ENCODE results near the gene DYNC1I1.

DYNC1I1 gene

GRCh38 chr7:95908499-95908898 lies 136.1 kb downstream of the DYNC1I1 start:
- no peak for TF ChIP-seq ZFX (IDR thresholded peaks at IDR 0.05)
- H3K27ac ChIP-seq = no peak overlapping the region

GRCh38 chr7:95910341-95910740 lies 138.0 kb downstream of the DYNC1I1 start:
- H3K27ac ChIP-seq = no peak overlapping the region
- TF ChIP-seq ZFX (IDR thresholded peaks at IDR 0.05) = no peak
- no peak for TF ChIP-seq CTCF (conservative IDR thresholded peaks at IDR 0.05)

GRCh38 chr7:95915731-95916130 lies 143.4 kb downstream of the DYNC1I1 start:
- no peak for TF ChIP-seq CTCF (conservative IDR thresholded peaks at IDR 0.05)
- no peak for TF ChIP-seq ZFX (IDR thresholded peaks at IDR 0.05)
- no peak overlapping the region for H3K27ac ChIP-seq

- no peak for TF ChIP-seq ZFX (IDR thresholded peaks at IDR 0.05)
- peak; percentile 96 for TF ChIP-seq CTCF (conservative IDR thresholded peaks at IDR 0.05)
- no peak overlapping the region for H3K27ac ChIP-seq
Observed at GRCh38 chr7:95916573-95917297, 144.4 kb downstream of the DYNC1I1 start.

- TF ChIP-seq ZFX (IDR thresholded peaks at IDR 0.05) (no peak), CTCF (conservative IDR thresholded peaks at IDR 0.05) (no peak)
- H3K27ac ChIP-seq = no peak overlapping the region
Observed at GRCh38 chr7:95917634-95918033, 145.3 kb downstream of the DYNC1I1 start.

GRCh38 chr7:95919556-95919955 lies 147.2 kb downstream of the DYNC1I1 start:
- H3K27ac ChIP-seq = no peak overlapping the region
- no peak for TF ChIP-seq ZFX (IDR thresholded peaks at IDR 0.05)
- peak; percentile 41 for TF ChIP-seq CTCF (conservative IDR thresholded peaks at IDR 0.05)

GRCh38 chr7:95921543-95921942 lies 149.2 kb downstream of the DYNC1I1 start:
- no peak overlapping the region for H3K27ac ChIP-seq
- TF ChIP-seq CTCF (conservative IDR thresholded peaks at IDR 0.05) (no peak), ZFX (IDR thresholded peaks at IDR 0.05) (no peak)

- TF ChIP-seq ZFX (IDR thresholded peaks at IDR 0.05) (no peak), CTCF (conservative IDR thresholded peaks at IDR 0.05) (no peak)
- H3K27ac ChIP-seq = no peak overlapping the region
Observed at GRCh38 chr7:95922191-95922590, 149.8 kb downstream of the DYNC1I1 start.
